Panc1 (cell line): ENCODE measurements around the gene ENOX1. TPM values are rescaled to one million over a fixed set of nuclear protein-coding genes. Genes with fewer than 3 reads are reported as not detected.

Experiments
- ATAC-seq: fragments of 200-7000 bp; cut with Tn5 transposase; 2 replicates; pipeline ENCODE4 v1.9.1; 2020; ENCODE audit warnings: mild to moderate bottlenecking, moderate library complexity
- BruUV-seq: library from RNA; stranded (reverse); fragments of 400-500 nt; replicated peaks from 2 replicates; lab custom pipeline; 2021; lab: Mats Ljungman, UMichigan
- CTCF ChIA-PET: fragments of 300-600 bp; sonication (Branson Sonifier 250); formaldehyde crosslinking; loops from one replicate; lab custom pipeline; 2022; ENCODE audit warnings: antibody characterized with exemption; lab: Charles Lee
- POLR2A ChIA-PET: fragments of 300-600 bp; sonication (Branson Sonifier 250); formaldehyde crosslinking; loops from one replicate; lab custom pipeline; 2022; ENCODE audit warnings: antibody characterized with exemption; lab: Charles Lee
- DNase-seq: peaks from one replicate; pipeline ENCODE4 v3.0.0-alpha.2; 2010; ENCODE audit warnings: low read depth, low spot score
- H3K27ac ChIP-seq: 2 replicates; pipeline ENCODE4 v1.5.1; 2011; ENCODE audit warnings: mild to moderate bottlenecking, low read length, inconsistent platforms
- H3K27me3 ChIP-seq: fragments of 200-500 bp; sonication (Bioruptor generic); 2 replicates; pipeline ENCODE4 v1.6.0; 2014; ENCODE audit warnings: low read length, inconsistent platforms; ENCODE audit not compliant: control insufficient read depth, insufficient read depth
- H3K36me3 ChIP-seq: fragments of 200-500 bp; sonication (Bioruptor generic); 2 replicates; pipeline ENCODE4 v1.5.1; 2014; ENCODE audit warnings: inconsistent platforms, mild to moderate bottlenecking, low read length, moderate library complexity; ENCODE audit not compliant: control insufficient read depth, insufficient read depth
- H3K4me1 ChIP-seq: 2 replicates; pipeline ENCODE4 v1.5.1; 2011; ENCODE audit warnings: inconsistent platforms, mild to moderate bottlenecking, low read length, moderate library complexity; ENCODE audit not compliant: control insufficient read depth, insufficient read depth
- H3K4me3 ChIP-seq, 2 experiments: 2 replicates each; pipeline ENCODE4 v1.5.1; 2011 to 2012; ENCODE audit warnings: low read depth in 2 of 2, low read length in 2 of 2, mild to moderate bottlenecking in 2 of 2, inconsistent platforms in 1 of 2, moderate library complexity in 1 of 2
- H3K9me3 ChIP-seq: fragments of 200-500 bp; sonication (Bioruptor generic); 2 replicates; pipeline ENCODE4 v1.5.1; 2014; ENCODE audit warnings: low read depth, mild to moderate bottlenecking, inconsistent platforms, low read length, moderate library complexity; ENCODE audit not compliant: control insufficient read depth, insufficient read depth
- POLR2AphosphoS5 ChIP-seq: IDR thresholded peaks from 2 replicates; pipeline ENCODE4 v1.6.1; 2012; ENCODE audit warnings: mild to moderate bottlenecking, low read depth, low read length, moderate library complexity
- SIN3A ChIP-seq: IDR thresholded peaks from 2 replicates; pipeline ENCODE4 v1.6.1; 2012; ENCODE audit warnings: low read depth, mild to moderate bottlenecking, low read length, moderate library complexity, borderline replicate concordance; ENCODE audit not compliant: insufficient read depth
- TCF7L2 ChIP-seq: IDR thresholded peaks from 2 replicates; pipeline ENCODE4 v1.6.1; 2011; ENCODE audit warnings: mild to moderate bottlenecking, low read depth, low read length, inconsistent platforms
- in situ Hi-C: cut with HindIII; loops from 2 replicates; pipeline ENCODE4 v1.10.0; 2016; ENCODE audit warnings: low sequenced_read_pairs, low pct_unique_long_range_greater_than_20kb
- intact Hi-C: fragments of 100-400 bp; cut with micrococcal nuclease; formaldehyde crosslinking; loops from one replicate; pipeline ENCODE4 v1.10.0; 2022; ENCODE audit not compliant: unreplicated experiment
- total RNA-seq: library from RNA; stranded (reverse); gene quantifications from one replicate; pipeline ENCODE4 v1.2.1, GENCODE V29; 2021; ENCODE audit not compliant: unreplicated experiment
- TF ChIP-seq, protein P1 (sequence below), 2 experiments: IDR thresholded peaks; 2 replicates each; pipeline ENCODE4 v1.6.1; 2011 to 2012; ENCODE audit warnings: low read depth in 2 of 2, control low read depth in 1 of 2, low read length in 1 of 2, mild to moderate bottlenecking in 1 of 2, moderate library complexity in 1 of 2; ENCODE audit not compliant: insufficient read depth in 1 of 2
- TF ChIP-seq, protein P2 (sequence below): fragments of 450-650 bp; IDR thresholded peaks from 2 replicates; pipeline ENCODE4 v1.5.1; 2017; ENCODE audit warnings: mild to moderate bottlenecking

The ENOX1 gene
- total RNA-seq, 1 experiment from 2014 or later = 0.23 TPM

DNA sequence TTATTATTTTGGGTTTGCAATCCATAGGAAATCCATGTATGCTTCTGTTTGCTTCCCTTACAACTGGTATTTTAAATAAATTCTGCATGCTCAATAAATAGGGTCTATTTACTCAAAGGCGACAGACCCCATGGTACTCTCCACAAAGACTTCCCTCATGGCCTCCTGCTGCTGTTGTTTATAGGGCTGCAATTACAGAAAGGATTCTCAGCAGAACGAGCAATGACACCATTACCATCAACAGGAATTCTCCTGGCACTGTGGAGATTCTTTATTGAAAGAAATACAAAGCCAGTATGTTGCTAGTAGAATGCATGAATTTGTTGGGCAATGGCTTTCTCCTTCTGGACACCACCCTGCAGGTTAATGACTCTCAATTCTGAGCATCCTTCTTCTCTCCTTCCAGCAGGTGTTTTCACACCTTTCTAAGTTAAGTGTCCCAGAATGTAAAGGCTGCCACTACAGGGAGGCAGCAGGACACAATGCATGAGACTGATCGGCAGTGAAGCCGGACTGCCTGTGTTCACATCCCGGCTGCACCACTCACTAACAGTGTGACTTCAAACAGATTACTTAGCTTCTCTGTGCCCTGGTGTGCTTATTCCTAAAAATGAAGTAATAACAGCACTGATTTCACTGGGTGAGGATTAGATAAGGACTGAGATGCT lies 403.1 kb downstream of the ENOX1 start:
- in situ Hi-C loops = no loop called here
- Histone ChIP-seq H3K27me3 (no peaks in the 10 kb centered on the region), H3K4me1 (no peaks in the 10 kb centered on the region), H3K4me3 (no peak overlapping the region), H3K27ac (no peak overlapping the region), H3K9me3 (peaks cover 3% of the 10 kb centered on the region; the same call in 1 of the 2 replicates), H3K36me3 (no peaks in the 10 kb centered on the region; the same call in 1 of the 2 replicates)
- TF ChIP-seq SIN3A = no peak
- TF ChIP-seq, protein P1, sequence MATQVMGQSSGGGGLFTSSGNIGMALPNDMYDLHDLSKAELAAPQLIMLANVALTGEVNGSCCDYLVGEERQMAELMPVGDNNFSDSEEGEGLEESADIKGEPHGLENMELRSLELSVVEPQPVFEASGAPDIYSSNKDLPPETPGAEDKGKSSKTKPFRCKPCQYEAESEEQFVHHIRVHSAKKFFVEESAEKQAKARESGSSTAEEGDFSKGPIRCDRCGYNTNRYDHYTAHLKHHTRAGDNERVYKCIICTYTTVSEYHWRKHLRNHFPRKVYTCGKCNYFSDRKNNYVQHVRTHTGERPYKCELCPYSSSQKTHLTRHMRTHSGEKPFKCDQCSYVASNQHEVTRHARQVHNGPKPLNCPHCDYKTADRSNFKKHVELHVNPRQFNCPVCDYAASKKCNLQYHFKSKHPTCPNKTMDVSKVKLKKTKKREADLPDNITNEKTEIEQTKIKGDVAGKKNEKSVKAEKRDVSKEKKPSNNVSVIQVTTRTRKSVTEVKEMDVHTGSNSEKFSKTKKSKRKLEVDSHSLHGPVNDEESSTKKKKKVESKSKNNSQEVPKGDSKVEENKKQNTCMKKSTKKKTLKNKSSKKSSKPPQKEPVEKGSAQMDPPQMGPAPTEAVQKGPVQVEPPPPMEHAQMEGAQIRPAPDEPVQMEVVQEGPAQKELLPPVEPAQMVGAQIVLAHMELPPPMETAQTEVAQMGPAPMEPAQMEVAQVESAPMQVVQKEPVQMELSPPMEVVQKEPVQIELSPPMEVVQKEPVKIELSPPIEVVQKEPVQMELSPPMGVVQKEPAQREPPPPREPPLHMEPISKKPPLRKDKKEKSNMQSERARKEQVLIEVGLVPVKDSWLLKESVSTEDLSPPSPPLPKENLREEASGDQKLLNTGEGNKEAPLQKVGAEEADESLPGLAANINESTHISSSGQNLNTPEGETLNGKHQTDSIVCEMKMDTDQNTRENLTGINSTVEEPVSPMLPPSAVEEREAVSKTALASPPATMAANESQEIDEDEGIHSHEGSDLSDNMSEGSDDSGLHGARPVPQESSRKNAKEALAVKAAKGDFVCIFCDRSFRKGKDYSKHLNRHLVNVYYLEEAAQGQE (IDR thresholded peaks at IDR 0.05; ENCODE audit: insufficient read depth in 1 of 2, low read depth in 2 of 2, low read length in 1 of 2) = no peak
- TF ChIP-seq POLR2AphosphoS5 = no peak
- intact Hi-C loops = no loop called here
- CTCF ChIA-PET = no interaction called here
- no peak for ATAC-seq
- BruUV-seq = no TSS peak
- POLR2A ChIA-PET = no interaction called here
- no peak for DNase-seq

DNA sequence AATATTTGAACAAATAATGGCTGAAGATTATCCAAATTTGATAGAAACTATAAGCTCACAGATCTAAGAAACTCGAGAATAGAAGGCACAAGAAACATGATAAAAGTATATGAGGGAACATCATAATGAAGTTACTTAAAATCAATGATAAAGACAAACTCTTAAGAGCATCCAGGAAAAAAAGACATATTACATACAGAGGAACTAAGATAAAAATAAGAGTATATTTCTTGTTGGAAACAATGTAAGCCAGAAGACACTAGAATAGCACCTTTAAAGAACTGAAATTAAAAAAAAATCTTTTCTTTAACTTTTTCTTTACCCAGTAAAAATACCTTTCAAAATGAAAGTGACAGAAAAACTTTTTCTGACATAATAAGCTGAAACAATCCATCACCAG lies 407.0 kb downstream of the ENOX1 start:
- ATAC-seq = no peak
- Histone ChIP-seq H3K36me3 (no peaks in the 10 kb centered on the region; the same call in 1 of the 2 replicates), H3K4me3 (no peak overlapping the region), H3K4me1 (no peaks in the 10 kb centered on the region), H3K27me3 (no peaks in the 10 kb centered on the region), H3K27ac (no peak overlapping the region), H3K9me3 (peaks cover 3% of the 10 kb centered on the region; the same call in 1 of the 2 replicates)
- no peak for DNase-seq
- BruUV-seq = no TSS peak
- ChIA-PET POLR2A (no interaction called here), CTCF (no interaction called here)
- intact Hi-C loops (no loop called here), in situ Hi-C loops (no loop called here)
- no peak for TF ChIP-seq SIN3A
- TF ChIP-seq, protein P2, sequence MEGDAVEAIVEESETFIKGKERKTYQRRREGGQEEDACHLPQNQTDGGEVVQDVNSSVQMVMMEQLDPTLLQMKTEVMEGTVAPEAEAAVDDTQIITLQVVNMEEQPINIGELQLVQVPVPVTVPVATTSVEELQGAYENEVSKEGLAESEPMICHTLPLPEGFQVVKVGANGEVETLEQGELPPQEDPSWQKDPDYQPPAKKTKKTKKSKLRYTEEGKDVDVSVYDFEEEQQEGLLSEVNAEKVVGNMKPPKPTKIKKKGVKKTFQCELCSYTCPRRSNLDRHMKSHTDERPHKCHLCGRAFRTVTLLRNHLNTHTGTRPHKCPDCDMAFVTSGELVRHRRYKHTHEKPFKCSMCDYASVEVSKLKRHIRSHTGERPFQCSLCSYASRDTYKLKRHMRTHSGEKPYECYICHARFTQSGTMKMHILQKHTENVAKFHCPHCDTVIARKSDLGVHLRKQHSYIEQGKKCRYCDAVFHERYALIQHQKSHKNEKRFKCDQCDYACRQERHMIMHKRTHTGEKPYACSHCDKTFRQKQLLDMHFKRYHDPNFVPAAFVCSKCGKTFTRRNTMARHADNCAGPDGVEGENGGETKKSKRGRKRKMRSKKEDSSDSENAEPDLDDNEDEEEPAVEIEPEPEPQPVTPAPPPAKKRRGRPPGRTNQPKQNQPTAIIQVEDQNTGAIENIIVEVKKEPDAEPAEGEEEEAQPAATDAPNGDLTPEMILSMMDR = no peak
- TF ChIP-seq POLR2AphosphoS5 = no peak
- TF ChIP-seq, protein P1 (IDR thresholded peaks at IDR 0.05; ENCODE audit: insufficient read depth in 1 of 2, low read depth in 2 of 2, low read length in 1 of 2) = no peak
- no peak for TF ChIP-seq TCF7L2
